Measurements from ENCODE around the gene BMPER.
A peak's percentile ranks its signal among the peaks of the same experiment; 100 is the strongest.

BMPER gene

DNA sequence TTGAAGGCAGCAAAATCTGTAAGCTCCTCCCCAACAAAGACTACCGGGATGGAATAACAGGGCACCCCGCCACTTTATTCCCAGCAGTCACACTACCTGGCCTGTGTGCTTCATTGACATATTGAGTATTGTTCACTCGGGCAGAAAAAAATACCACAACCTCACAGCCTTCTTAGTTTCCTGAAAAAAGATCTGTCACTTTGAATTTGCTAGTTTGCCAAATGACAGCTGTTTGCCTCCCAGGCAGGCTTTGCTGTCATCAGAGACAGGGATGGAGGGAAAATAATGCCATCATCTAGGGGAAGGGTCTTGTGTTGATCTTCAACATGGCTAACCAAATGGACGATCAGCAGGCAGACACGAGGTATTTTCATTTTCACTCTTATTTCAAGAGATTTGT lies 26.9 kb downstream of the BMPER start:
- H3K4me1 Mint-ChIP-seq, result no peaks in the 10 kb centered on the region
- no peaks in the 10 kb centered on the region for H3K36me3 Mint-ChIP-seq
- DNase-seq (ENCODE audit: low spot score in 2 of 2) (no peak), ATAC-seq (no peak)
- H3K27ac Mint-ChIP-seq, result no peak overlapping the region
- H3K9me3 Mint-ChIP-seq, result no peaks in the 10 kb centered on the region
- H3K4me3 Mint-ChIP-seq, result no peak overlapping the region

DNA sequence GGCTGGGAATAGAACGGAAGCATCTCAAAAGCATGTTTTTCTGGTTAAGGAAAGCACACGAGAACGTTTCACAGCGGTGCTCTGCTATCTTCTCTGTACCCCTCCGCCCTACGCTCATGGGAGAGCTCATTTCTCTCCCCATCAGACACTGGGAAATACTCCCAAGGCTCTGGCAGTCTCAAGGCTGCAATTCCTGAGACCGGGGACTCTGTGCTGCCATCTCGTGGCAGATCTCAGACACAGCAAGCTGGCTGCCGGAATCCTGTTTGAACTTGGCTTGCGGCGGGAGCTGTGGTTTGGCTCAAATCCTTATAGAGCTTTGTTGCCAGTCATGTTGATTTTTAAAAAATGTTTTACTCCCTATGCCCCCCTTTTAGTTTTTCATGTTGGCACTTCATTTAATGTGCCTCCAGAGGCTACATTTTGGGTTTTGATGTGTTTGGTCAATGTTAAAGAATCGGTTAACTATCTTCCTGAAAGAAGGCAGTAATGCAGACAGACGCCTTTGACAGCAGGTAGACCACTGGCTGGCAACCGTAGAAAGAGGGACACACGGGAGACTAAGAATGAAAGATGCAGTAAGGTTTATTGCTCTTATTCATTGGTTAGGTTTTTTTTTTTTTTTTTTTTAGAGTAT lies 27.6 kb downstream of the BMPER start:
- H3K4me1 Mint-ChIP-seq, result no peaks in the 10 kb centered on the region
- no peak overlapping the region for H3K27ac Mint-ChIP-seq

DNA sequence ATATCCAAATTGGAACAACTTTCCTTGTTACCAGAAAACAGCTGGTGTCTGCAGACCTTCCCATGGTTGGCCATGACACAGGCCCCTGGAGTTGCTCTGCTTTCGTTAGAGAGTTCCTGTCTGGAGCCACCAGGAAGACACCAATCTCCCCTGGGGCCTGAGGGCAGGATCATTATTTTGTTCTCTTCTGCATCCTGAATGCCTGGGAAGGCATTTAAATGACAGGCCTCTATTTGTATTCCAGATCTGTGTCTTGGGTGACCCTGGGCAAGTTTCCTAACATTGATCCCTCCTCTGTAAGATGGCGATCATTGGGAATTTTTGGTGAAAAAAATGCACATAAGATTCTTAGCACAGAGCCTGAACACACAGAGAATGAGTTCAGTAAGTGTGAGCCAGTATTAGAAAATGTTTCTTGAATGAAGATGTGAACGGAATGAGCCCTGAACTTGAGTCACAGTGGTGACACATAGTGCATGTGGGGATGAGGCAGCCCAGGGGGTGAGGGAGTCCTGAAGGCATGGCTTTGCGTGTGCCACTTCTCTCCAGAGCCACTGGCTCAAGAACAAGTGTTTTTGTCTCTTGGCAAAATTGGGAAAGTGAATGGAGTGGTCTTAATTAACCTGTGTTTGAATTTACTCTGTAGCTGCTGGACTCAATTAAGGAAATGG lies 28.4 kb downstream of the BMPER start:
- Mint-ChIP-seq H3K27ac (no peak overlapping the region), H3K4me3 (no peak overlapping the region), H3K4me1 (no peaks in the 10 kb centered on the region), H3K9me3 (no peaks in the 10 kb centered on the region), H3K36me3 (no peaks in the 10 kb centered on the region)
- DNase-seq (ENCODE audit: low spot score in 2 of 2) (no peak), ATAC-seq (no peak)

More for the DNA sequence above, 27.6 kb downstream of the BMPER start:
- Mint-ChIP-seq H3K9me3 (no peaks in the 10 kb centered on the region), H3K4me3 (no peak overlapping the region), H3K36me3 (no peaks in the 10 kb centered on the region)
- peak; percentile 37 to 68 for DNase-seq (ENCODE audit: low spot score in 2 of 2)
- ATAC-seq, result peak; percentile 40

DNA sequence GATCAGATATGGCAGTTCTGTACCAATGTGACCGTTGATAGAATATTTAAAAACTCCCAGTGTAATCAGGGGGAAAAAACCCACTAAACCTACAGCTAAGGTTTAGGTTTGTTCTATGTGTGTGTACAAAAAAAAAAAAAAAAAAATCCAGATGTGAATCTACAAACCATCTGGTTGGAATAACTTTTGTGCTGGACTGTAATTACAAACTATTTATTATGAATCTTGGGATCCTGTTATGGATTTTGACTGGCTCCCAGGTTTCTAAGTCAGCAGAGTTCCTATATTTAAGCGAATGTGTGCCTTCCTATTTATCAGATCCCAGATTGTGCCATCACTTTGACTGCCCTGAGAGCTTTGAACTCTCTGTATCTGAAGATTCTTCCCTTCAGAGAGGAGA lies 29.1 kb downstream of the BMPER start:
- Mint-ChIP-seq H3K4me3 (no peak overlapping the region), H3K27ac (no peak overlapping the region), H3K36me3 (no peaks in the 10 kb centered on the region), H3K9me3 (no peaks in the 10 kb centered on the region), H3K4me1 (no peaks in the 10 kb centered on the region)
- DNase-seq (ENCODE audit: low spot score in 2 of 2) (no peak), ATAC-seq (no peak)

DNA sequence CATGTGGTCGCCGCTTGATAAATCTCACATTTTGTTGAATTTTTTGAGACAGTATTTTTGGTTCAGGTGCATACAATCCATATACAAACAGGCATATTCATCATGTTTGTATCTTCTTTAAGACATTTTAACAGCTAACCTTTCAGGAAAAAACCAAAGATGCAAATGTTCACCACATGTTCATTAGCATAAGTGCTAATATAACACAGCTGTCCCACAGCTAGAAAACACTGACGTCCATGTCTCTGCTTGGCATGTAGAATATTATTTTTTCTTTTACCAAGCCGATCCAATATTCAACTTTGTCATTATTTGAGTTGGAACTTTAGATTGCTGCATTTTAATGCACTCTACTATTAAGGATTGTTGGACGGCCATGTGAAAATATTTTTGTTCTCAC lies 31.2 kb downstream of the BMPER start:
- H3K4me1 Mint-ChIP-seq, result no peaks in the 10 kb centered on the region
- H3K27ac Mint-ChIP-seq, result no peak overlapping the region
- no peaks in the 10 kb centered on the region for H3K9me3 Mint-ChIP-seq
- no peaks in the 10 kb centered on the region for H3K36me3 Mint-ChIP-seq
- DNase-seq (ENCODE audit: low spot score in 2 of 2) (no peak), ATAC-seq (no peak)
- no peak overlapping the region for H3K4me3 Mint-ChIP-seq

- no peak for ATAC-seq
- DNase-seq (ENCODE audit: low spot score in 2 of 2), result no peak
- Mint-ChIP-seq H3K4me3 (no peak overlapping the region), H3K4me1 (no peaks in the 10 kb centered on the region), H3K27ac (no peak overlapping the region), H3K9me3 (no peaks in the 10 kb centered on the region), H3K36me3 (no peaks in the 10 kb centered on the region)
These were observed 32.5 kb downstream of the BMPER start for GRCh38 chr7:33937871-33938270.

- DNase-seq (ENCODE audit: low spot score in 2 of 2) (no peak), ATAC-seq (no peak)
- Mint-ChIP-seq H3K4me1 (no peaks in the 10 kb centered on the region), H3K9me3 (no peaks in the 10 kb centered on the region), H3K36me3 (no peaks in the 10 kb centered on the region), H3K27ac (no peak overlapping the region), H3K4me3 (no peak overlapping the region)
These were observed 33.8 kb downstream of the BMPER start for GRCh38 chr7:33939121-33939520.

GRCh38 chr7:33940503-33940902 lies 35.2 kb downstream of the BMPER start:
- Mint-ChIP-seq H3K9me3 (no peaks in the 10 kb centered on the region), H3K36me3 (no peaks in the 10 kb centered on the region), H3K4me3 (no peak overlapping the region), H3K27ac (no peak overlapping the region), H3K4me1 (no peaks in the 10 kb centered on the region)
- ATAC-seq (no peak), DNase-seq (ENCODE audit: low spot score in 2 of 2) (no peak)

GRCh38 chr7:33941418-33941817 lies 36.1 kb downstream of the BMPER start:
- Mint-ChIP-seq H3K9me3 (no peaks in the 10 kb centered on the region), H3K36me3 (no peaks in the 10 kb centered on the region), H3K27ac (no peak overlapping the region), H3K4me3 (no peak overlapping the region), H3K4me1 (no peaks in the 10 kb centered on the region)
- ATAC-seq (peak; percentile 22), DNase-seq (ENCODE audit: low spot score in 2 of 2) (no peak)

GRCh38 chr7:33946094-33946699 lies 40.9 kb downstream of the BMPER start:
- ATAC-seq (no peak), DNase-seq (ENCODE audit: low spot score in 2 of 2) (no peak)
- no peak overlapping the region for H3K27ac Mint-ChIP-seq
- H3K9me3 Mint-ChIP-seq, result no peaks in the 10 kb centered on the region
- H3K4me3 Mint-ChIP-seq, result no peak overlapping the region
- H3K4me1 Mint-ChIP-seq, result no peaks in the 10 kb centered on the region
- H3K36me3 Mint-ChIP-seq, result no peaks in the 10 kb centered on the region

DNA sequence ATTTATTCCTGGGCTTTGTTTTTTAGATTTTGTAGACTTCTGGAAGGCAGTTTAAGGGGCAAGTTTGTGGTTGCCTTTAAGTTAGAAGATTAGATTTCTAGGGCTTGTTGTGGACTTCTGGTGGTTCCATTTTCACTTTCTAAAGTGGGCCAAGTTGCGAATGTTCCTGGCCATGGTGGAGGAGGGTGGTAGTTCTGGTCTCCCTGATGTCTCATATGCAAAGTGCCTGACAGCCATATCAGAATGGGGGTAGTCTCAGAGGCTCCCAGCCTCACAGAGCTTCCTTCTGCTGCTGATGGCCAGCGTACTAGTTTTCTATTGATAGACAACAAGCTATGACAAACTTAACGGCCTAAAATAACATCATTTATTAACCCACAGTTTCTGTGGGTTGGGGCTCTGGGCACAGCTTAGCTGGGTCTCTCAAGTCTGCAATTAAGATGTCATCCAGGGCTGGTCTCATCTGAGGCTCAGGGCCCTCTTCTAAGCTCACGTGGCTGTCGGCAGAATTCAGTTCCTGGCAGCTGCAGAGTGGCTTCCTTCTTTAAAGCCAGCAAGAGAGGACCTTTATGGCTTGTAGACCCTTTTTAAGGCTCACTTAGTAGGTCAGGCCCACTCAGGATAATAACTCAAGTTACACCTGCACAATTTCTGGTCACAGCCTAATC lies 44.8 kb downstream of the BMPER start:
- Mint-ChIP-seq H3K4me1 (no peaks in the 10 kb centered on the region), H3K36me3 (no peaks in the 10 kb centered on the region), H3K27ac (no peak overlapping the region), H3K9me3 (no peaks in the 10 kb centered on the region), H3K4me3 (no peak overlapping the region)
- DNase-seq (ENCODE audit: low spot score in 2 of 2) (no peak), ATAC-seq (no peak)

GRCh38 chr7:33952824-33953223 lies 47.5 kb downstream of the BMPER start:
- ATAC-seq (no peak), DNase-seq (ENCODE audit: low spot score in 2 of 2) (no peak)
- H3K9me3 Mint-ChIP-seq, result no peaks in the 10 kb centered on the region
- H3K36me3 Mint-ChIP-seq, result no peaks in the 10 kb centered on the region
- H3K4me3 Mint-ChIP-seq, result no peak overlapping the region
- H3K27ac Mint-ChIP-seq, result no peak overlapping the region
- H3K4me1 Mint-ChIP-seq, result no peaks in the 10 kb centered on the region

DNA sequence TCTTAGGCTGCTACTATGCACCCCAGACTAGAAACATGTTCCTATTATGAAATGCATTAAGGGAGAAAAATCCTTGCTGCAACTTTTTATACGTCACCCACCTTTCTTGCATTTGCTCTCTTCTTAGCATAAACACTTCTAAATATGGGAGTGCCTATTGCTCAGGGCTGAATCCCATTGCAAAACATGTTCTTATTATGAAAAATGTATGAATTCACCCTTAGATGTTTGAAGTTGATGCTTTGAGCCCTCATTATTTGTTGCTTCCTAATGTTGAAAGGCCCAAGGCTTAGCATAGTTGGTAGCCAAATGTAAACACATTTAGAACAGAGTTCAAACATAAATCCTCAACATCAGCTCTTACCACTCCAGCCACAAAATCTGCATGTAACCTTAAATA lies 52.8 kb downstream of the BMPER start:
- no peaks in the 10 kb centered on the region for H3K4me1 Mint-ChIP-seq
- no peak for ATAC-seq

GRCh38 chr7:33959676-33960075 lies 54.3 kb downstream of the BMPER start:
- no peaks in the 10 kb centered on the region for H3K4me1 Mint-ChIP-seq
- no peak for ATAC-seq
- DNase-seq (ENCODE audit: low spot score in 2 of 2), result no peak
- no peaks in the 10 kb centered on the region for H3K36me3 Mint-ChIP-seq
- no peak overlapping the region for H3K27ac Mint-ChIP-seq
- H3K9me3 Mint-ChIP-seq, result no peaks in the 10 kb centered on the region
- H3K4me3 Mint-ChIP-seq, result no peak overlapping the region

More for the DNA sequence above, 52.8 kb downstream of the BMPER start:
- DNase-seq (ENCODE audit: low spot score in 2 of 2), result no peak
- Mint-ChIP-seq H3K36me3 (no peaks in the 10 kb centered on the region), H3K4me3 (no peak overlapping the region), H3K9me3 (no peaks in the 10 kb centered on the region), H3K27ac (no peak overlapping the region)

- Mint-ChIP-seq H3K36me3 (no peaks in the 10 kb centered on the region), H3K4me3 (no peak overlapping the region), H3K27ac (no peak overlapping the region), H3K4me1 (no peaks in the 10 kb centered on the region), H3K9me3 (no peaks in the 10 kb centered on the region)
- ATAC-seq, result no peak
- no peak for DNase-seq (ENCODE audit: low spot score in 2 of 2)
These were observed 56.6 kb downstream of the BMPER start for GRCh38 chr7:33961948-33962347.

Measured in stimulated activated effector memory CD8-positive, alpha-beta T cell treated with anti-CD3 and anti-CD28 coated beads, Interleukin-12 subunit alpha, Interleukin-12 subunit beta, amount 100 ng/mL, for 72 hours (primary cell).